Cardiac fibroblast (primary cell): ENCODE measurements around the gene STRN4.

ENCODE experiments used
- DNase-seq, 2 donors: peaks; one replicate each; pipeline versions ENCODE4 v3.0.0 to v3.0.0-alpha.2; 2010; ENCODE audit warnings: low read depth in 2 of 2
- H3K4me3 ChIP-seq, 2 donors: replicated peaks in 1 of 2; 1 replicate in 1 of 2; 2 replicates in 1 of 2; pipeline ENCODE4 v1.5.1; 2011; ENCODE audit warnings: low read depth in 2 of 2, low read length in 2 of 2, mild to moderate bottlenecking in 2 of 2, moderate library complexity in 1 of 2
- CTCF ChIP-seq: IDR thresholded peaks from one replicate; pipeline ENCODE4 v1.5.1; 2011; ENCODE audit warnings: low read depth, mild to moderate bottlenecking, low read length, inconsistent platforms

STRN4 gene

GRCh38 chr19:46674416-46675178 is 71.7 kb downstream of the STRN4 start:
- no peak for TF ChIP-seq CTCF
- no peak for DNase-seq
- no peak overlapping the region for H3K4me3 ChIP-seq

- H3K4me3 ChIP-seq = no peak overlapping the region
- peak in 1 of 2 donors; percentile 22 for DNase-seq
- TF ChIP-seq CTCF = no peak
These were observed 75.4 kb downstream of the STRN4 start for GRCh38 chr19:46670813-46671212.
